Neuron (in vitro differentiated cells): ENCODE measurements around the gene TPP1.

ENCODE experiments used
- H2AFZ ChIP-seq: one replicate; pipeline ENCODE4 v1.6.1; 2013; ENCODE audit warnings: low read depth, mild to moderate bottlenecking, inconsistent platforms, low read length, moderate library complexity
- H3K27me3 ChIP-seq: one replicate; pipeline ENCODE4 v1.6.1; 2013; ENCODE audit warnings: low read length; ENCODE audit not compliant: insufficient read depth
- H3K36me3 ChIP-seq: one replicate; pipeline ENCODE4 v1.6.1; 2013; ENCODE audit warnings: low read length; ENCODE audit not compliant: insufficient read depth
- H3K4me1 ChIP-seq: one replicate; pipeline ENCODE4 v1.6.1; 2013; ENCODE audit warnings: low read length; ENCODE audit not compliant: insufficient read depth
- H3K4me3 ChIP-seq: 2 replicates; pipeline ENCODE4 v1.5.1; 2013; ENCODE audit warnings: mild to moderate bottlenecking, low read length, moderate library complexity
- H3K9me3 ChIP-seq: one replicate; pipeline ENCODE4 v1.6.1; 2013; ENCODE audit warnings: low read length

Gene TPP1

GRCh38 chr11:6599449-6599848, 19.8 kb downstream of the TPP1 start:
- peaks cover 21% of the 10 kb centered on the region for H3K4me1 ChIP-seq
- H3K4me3 ChIP-seq = no peak overlapping the region
- peaks cover 48% of the 10 kb centered on the region for H3K36me3 ChIP-seq
- H3K27me3 ChIP-seq = no peaks in the 10 kb centered on the region
- H2AFZ ChIP-seq = no peak overlapping the region
- no peaks in the 10 kb centered on the region for H3K9me3 ChIP-seq

- Histone ChIP-seq H3K27me3 (no peaks in the 10 kb centered on the region), H3K4me3 (no peak overlapping the region), H3K36me3 (peaks cover 50% of the 10 kb centered on the region), H3K9me3 (no peaks in the 10 kb centered on the region), H3K4me1 (peaks cover 20% of the 10 kb centered on the region), H2AFZ (no peak overlapping the region)
These were observed 20.7 kb downstream of the TPP1 start for GRCh38 chr11:6598555-6598954.

- H3K36me3 ChIP-seq = peaks cover 52% of the 10 kb centered on the region
- H2AFZ ChIP-seq = no peak overlapping the region
- peaks cover 8% of the 10 kb centered on the region for H3K4me1 ChIP-seq
- H3K4me3 ChIP-seq = no peak overlapping the region
- H3K27me3 ChIP-seq = no peaks in the 10 kb centered on the region
- H3K9me3 ChIP-seq = no peaks in the 10 kb centered on the region
These were observed 22.9 kb downstream of the TPP1 start for GRCh38 chr11:6596239-6596877.

GRCh38 chr11:6594142-6594768, 25.0 kb downstream of the TPP1 start:
- no peaks in the 10 kb centered on the region for H3K27me3 ChIP-seq
- no peaks in the 10 kb centered on the region for H3K9me3 ChIP-seq
- H3K36me3 ChIP-seq = peaks cover 32% of the 10 kb centered on the region
- H3K4me3 ChIP-seq = no peak overlapping the region
- H3K4me1 ChIP-seq = peaks cover 8% of the 10 kb centered on the region
- no peak overlapping the region for H2AFZ ChIP-seq

- no peaks in the 10 kb centered on the region for H3K27me3 ChIP-seq
- H3K4me1 ChIP-seq = no peaks in the 10 kb centered on the region
These were observed 31.2 kb downstream of the TPP1 start for GRCh38 chr11:6588018-6588417.

GRCh38 chr11:6587360-6587953, 31.8 kb downstream of the TPP1 start:
- H3K4me1 ChIP-seq = no peaks in the 10 kb centered on the region
- H3K27me3 ChIP-seq = no peaks in the 10 kb centered on the region
- H3K4me3 ChIP-seq = no peak overlapping the region

More at GRCh38 chr11:6588018-6588417, 31.2 kb downstream of the TPP1 start:
- peaks cover 7% of the 10 kb centered on the region for H3K36me3 ChIP-seq
- H3K4me3 ChIP-seq = no peak overlapping the region
- no peak overlapping the region for H2AFZ ChIP-seq
- H3K9me3 ChIP-seq = peaks cover 7% of the 10 kb centered on the region

GRCh38 chr11:6586434-6587359, 32.5 kb downstream of the TPP1 start:
- Histone ChIP-seq H3K27me3 (no peaks in the 10 kb centered on the region), H3K9me3 (peaks cover 7% of the 10 kb centered on the region), H3K4me3 (no peak overlapping the region), H3K4me1 (no peaks in the 10 kb centered on the region), H2AFZ (no peak overlapping the region), H3K36me3 (peaks cover 1% of the 10 kb centered on the region)

More at GRCh38 chr11:6587360-6587953, 31.8 kb downstream of the TPP1 start:
- peaks cover 7% of the 10 kb centered on the region for H3K36me3 ChIP-seq
- peaks cover 7% of the 10 kb centered on the region for H3K9me3 ChIP-seq
- H2AFZ ChIP-seq = no peak overlapping the region

GRCh38 chr11:6584528-6584927, 34.7 kb downstream of the TPP1 start:
- Histone ChIP-seq H2AFZ (no peak overlapping the region), H3K36me3 (no peaks in the 10 kb centered on the region), H3K9me3 (peaks cover 12% of the 10 kb centered on the region), H3K27me3 (no peaks in the 10 kb centered on the region), H3K4me3 (no peak overlapping the region), H3K4me1 (no peaks in the 10 kb centered on the region)

- H3K4me1 ChIP-seq = no peaks in the 10 kb centered on the region
- peaks cover 12% of the 10 kb centered on the region for H3K9me3 ChIP-seq
- no peaks in the 10 kb centered on the region for H3K36me3 ChIP-seq
- H2AFZ ChIP-seq = no peak overlapping the region
- no peaks in the 10 kb centered on the region for H3K27me3 ChIP-seq
- H3K4me3 ChIP-seq = no peak overlapping the region
These were observed 35.6 kb downstream of the TPP1 start for GRCh38 chr11:6583584-6583983.

- Histone ChIP-seq H3K4me3 (no peak overlapping the region), H3K36me3 (no peaks in the 10 kb centered on the region), H3K27me3 (no peaks in the 10 kb centered on the region), H2AFZ (no peak overlapping the region), H3K9me3 (peaks cover 5% of the 10 kb centered on the region), H3K4me1 (no peaks in the 10 kb centered on the region)
These were observed 39.5 kb downstream of the TPP1 start for GRCh38 chr11:6579681-6580080.

- no peak overlapping the region for H3K4me3 ChIP-seq
- H2AFZ ChIP-seq = no peak overlapping the region
- no peaks in the 10 kb centered on the region for H3K4me1 ChIP-seq
- H3K27me3 ChIP-seq = no peaks in the 10 kb centered on the region
- H3K9me3 ChIP-seq = peaks cover 5% of the 10 kb centered on the region
- no peaks in the 10 kb centered on the region for H3K36me3 ChIP-seq
These were observed 41.1 kb downstream of the TPP1 start for GRCh38 chr11:6578134-6578533.

GRCh38 chr11:6576471-6577373, 42.5 kb downstream of the TPP1 start:
- H3K4me3 ChIP-seq = no peak overlapping the region
- H3K9me3 ChIP-seq = peaks cover 5% of the 10 kb centered on the region
- no peaks in the 10 kb centered on the region for H3K4me1 ChIP-seq
- no peaks in the 10 kb centered on the region for H3K27me3 ChIP-seq
- H3K36me3 ChIP-seq = no peaks in the 10 kb centered on the region
- H2AFZ ChIP-seq = no peak overlapping the region
